Measurements from ENCODE around the gene RPS3. TPM values are rescaled to one million over a fixed set of nuclear protein-coding genes. Genes with fewer than 3 reads are reported as not detected.

The RPS3 gene
- total and polyA plus RNA-seq, 5 donors: 1,021 to 1,263 (median 1,171) TPM

DNA sequence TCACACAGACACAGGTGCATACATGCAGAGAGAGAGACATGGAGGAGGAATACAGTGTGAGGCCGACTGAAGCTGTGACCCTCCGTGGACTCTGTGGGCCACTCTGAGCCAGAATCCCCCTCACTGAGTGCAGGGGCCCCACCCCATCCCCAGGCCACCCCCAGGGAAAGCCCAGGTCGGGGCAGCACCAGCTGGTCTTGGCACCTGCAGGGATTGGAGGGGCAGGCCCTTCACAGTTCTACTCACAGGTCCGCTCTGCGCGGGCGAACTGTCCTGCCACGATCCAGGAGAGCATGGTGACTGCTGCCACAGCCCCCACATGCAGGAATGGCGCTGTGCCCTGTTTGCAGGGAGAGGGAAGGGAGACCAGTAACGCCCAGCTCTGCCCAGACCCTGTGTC, 50.0 kb downstream of the RPS3 start:
- no peak for ATAC-seq

DNA sequence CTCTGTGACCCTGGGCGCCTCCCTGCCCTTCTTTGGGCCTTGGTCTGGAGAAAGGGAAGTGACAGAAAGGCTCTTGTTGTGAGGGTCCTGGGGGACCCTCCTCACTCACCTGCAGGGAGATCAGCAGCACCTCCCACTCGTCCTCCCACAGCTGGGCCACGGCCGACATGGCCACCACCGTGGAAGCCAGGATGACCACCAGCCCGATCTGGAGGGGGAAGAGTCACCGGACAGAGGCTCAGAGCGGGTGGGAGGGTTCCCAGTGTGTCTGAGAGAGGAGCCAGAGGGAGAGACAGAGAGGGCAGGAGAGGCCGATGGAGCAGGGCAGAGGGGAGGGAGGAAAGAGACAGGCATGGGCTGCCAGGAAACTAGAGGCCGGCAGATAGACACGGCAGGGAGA, 50.5 kb downstream of the RPS3 start:
- DNase-seq (no peak), ATAC-seq (no peak)
- Histone ChIP-seq H3K27ac (ENCODE audit: low read length) (no peak overlapping the region), H3K4me1 (ENCODE audit: control insufficient read depth, insufficient read depth, low read length) (no peaks in the 10 kb centered on the region), H3K27me3 (ENCODE audit: control insufficient read depth, insufficient read depth) (no peaks in the 10 kb centered on the region), H3K4me3 (ENCODE audit: low read length) (no peak overlapping the region), H3K9me3 (ENCODE audit: control insufficient read depth, low read length) (no peaks in the 10 kb centered on the region)
- 90% methylated on average over 11 of the region's 11 CpGs for WGBS
- intact Hi-C loops (cut with DNase I): loop anchor here in 3 of 4 donors (2.0 to 10.0 kb wide), 3 partner anchors 65 to 83 kb away; no protein-coding TSS in a partner anchor

More for the DNA sequence above, 50.0 kb downstream of the RPS3 start:
- intact Hi-C loops (cut with DNase I): loop anchor here in 3 of 4 donors (2.0 to 5.0 kb wide), 2 partner anchors 80 to 83 kb away; no protein-coding TSS in a partner anchor
- 93% methylated on average over 10 of the region's 10 CpGs for WGBS
- no peak overlapping the region for H3K27ac ChIP-seq (ENCODE audit: low read length)
- H3K27me3 ChIP-seq (ENCODE audit: control insufficient read depth, insufficient read depth): no peaks in the 10 kb centered on the region
- H3K9me3 ChIP-seq (ENCODE audit: control insufficient read depth, low read length): no peaks in the 10 kb centered on the region
- H3K4me3 ChIP-seq (ENCODE audit: low read length): no peak overlapping the region
- no peaks in the 10 kb centered on the region for H3K4me1 ChIP-seq (ENCODE audit: control insufficient read depth, insufficient read depth, low read length)
- no peak for DNase-seq

DNA sequence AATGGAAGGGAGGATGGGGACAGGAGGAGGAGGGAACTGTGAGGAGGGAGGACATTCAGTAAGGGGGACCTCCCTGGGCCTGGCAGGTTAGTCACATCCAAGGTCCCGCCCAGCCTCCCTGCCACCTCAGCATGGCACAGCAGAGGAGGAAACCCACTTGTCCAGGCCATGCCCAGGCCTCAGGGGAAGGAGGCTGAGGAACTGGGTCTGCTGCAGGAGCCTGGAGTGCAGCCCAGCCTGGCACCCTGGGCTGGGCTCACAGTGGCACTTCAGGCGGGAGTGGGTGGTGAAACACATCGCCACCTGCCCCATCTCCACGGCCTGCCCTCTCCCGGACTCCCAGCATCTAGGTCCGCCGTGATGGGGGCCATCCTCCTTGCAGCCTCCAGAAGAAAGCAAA, 50.9 kb downstream of the RPS3 start:
- intact Hi-C loops (cut with DNase I): loop anchor here in 1 of 4 donors (10.0 kb wide), 1 partner anchor 65 kb away; no protein-coding TSS in a partner anchor
- ATAC-seq (no peak), DNase-seq (peak in 1 of 3 donors; percentile 21)
- H3K27me3 ChIP-seq (ENCODE audit: control insufficient read depth, insufficient read depth): no peaks in the 10 kb centered on the region
- 85% methylated on average over 7 of the region's 7 CpGs for WGBS
- no peaks in the 10 kb centered on the region for H3K9me3 ChIP-seq (ENCODE audit: control insufficient read depth, low read length)
- H3K27ac ChIP-seq (ENCODE audit: low read length): no peak overlapping the region
- no peak overlapping the region for H3K4me3 ChIP-seq (ENCODE audit: low read length)
- no peaks in the 10 kb centered on the region for H3K4me1 ChIP-seq (ENCODE audit: control insufficient read depth, insufficient read depth, low read length)

DNA sequence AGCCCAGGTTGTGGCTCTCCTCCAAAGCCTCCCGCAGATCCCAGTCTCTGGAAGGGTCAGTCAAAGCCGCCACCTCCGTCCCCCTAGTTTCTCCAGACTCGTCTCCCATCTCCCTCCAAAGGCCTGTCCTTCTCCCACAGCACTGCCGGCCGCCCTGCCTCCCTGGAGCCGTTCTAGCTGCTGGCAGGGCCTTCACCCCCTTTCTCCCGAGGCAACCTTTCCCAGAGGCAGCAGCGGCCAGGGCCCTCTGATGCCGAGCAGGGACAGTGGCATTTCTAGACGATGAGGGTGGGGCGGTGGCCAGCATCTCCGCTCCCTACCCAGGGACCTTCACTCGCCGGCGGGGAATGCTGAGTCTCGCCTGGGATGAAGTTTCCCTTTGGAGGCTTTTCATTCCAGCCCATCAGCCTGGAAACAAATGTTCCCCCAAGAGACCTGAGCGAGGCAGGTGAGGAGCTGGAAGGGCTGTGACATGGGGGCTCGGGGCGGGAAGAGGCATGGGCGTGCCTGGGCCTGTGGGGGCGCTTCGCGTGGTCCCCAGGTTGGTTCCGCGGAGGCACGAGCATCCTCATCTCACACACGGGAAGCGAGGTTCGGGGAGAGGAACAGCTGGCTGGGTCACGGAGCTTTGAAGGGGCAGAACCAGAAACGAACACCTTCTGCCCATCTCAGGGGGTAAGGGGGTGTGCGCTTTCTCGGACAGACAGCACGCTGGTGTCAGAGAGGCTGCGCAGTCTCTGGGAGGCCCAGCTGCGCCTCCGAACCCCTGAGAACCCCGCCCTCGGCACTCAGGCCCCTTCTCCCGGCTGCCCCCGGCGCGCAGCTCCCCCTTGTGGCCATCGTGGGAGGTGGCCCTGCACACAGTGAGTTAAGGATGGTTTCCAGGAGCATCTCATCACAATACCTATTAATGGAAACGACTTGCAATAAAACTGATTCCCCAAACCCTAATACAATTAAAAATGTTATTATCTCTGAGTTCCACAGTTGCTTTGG, 51.8 kb downstream of the RPS3 start:
- no peaks in the 10 kb centered on the region for H3K9me3 ChIP-seq (ENCODE audit: control insufficient read depth, low read length)
- no peak for ATAC-seq
- H3K27me3 ChIP-seq (ENCODE audit: control insufficient read depth, insufficient read depth): no peaks in the 10 kb centered on the region
- no peak overlapping the region for H3K4me3 ChIP-seq (ENCODE audit: low read length)
- 68% methylated on average over 46 of the region's 46 CpGs for WGBS
- no peak overlapping the region for H3K27ac ChIP-seq (ENCODE audit: low read length)
- intact Hi-C loops (cut with DNase I): loop anchor here in 1 of 4 donors (10.0 kb wide), 1 partner anchor 64 kb away; no protein-coding TSS in a partner anchor
- peak in 2 of 3 donors; percentile 56 for DNase-seq
- H3K4me1 ChIP-seq (ENCODE audit: control insufficient read depth, insufficient read depth, low read length): no peaks in the 10 kb centered on the region

DNA sequence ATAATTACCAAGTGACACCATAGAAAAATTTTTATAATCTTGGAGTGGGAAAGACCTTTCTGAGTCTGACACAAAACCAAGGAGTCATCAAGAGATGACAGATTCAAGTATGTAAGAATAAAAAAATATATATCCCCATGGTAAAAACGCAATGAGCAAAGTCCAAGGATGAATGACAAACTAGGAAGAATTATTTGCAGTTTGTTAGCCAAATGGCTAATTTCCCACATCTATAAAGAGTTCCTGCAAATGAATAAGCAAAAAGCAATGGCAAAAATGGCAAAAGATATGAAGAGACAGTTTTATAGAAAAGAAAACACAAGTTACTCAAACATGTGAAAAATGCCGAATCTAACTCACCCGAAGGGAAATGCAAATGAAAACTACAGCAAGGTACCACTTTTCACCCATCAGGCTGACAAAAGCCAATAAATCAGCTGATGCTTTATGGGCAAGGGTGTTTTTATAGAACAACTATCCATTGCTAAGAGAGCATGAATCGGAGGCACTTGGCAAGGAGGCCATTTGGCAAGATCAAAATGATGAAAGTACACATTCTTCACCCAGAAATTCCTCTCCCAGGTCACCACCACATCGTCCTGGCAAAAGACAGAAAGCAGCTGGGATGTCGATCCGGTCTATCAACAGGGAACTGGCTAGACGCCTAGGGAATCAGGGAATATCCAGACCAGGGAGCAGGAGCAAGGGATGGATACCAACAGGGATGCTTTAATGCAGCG, 54.8 kb downstream of the RPS3 start:
- H3K27ac ChIP-seq (ENCODE audit: low read length): no peak overlapping the region
- DNase-seq (peak in 1 of 3 donors; percentile 7), ATAC-seq (no peak)
- no peaks in the 10 kb centered on the region for H3K27me3 ChIP-seq (ENCODE audit: control insufficient read depth, insufficient read depth)
- no peaks in the 10 kb centered on the region for H3K4me1 ChIP-seq (ENCODE audit: control insufficient read depth, insufficient read depth, low read length)
- intact Hi-C loops (cut with DNase I): loop anchor here in 1 of 4 donors (10.0 kb wide), 1 partner anchor 61 kb away; no protein-coding TSS in a partner anchor
- H3K4me3 ChIP-seq (ENCODE audit: low read length): no peak overlapping the region
- no peaks in the 10 kb centered on the region for H3K9me3 ChIP-seq (ENCODE audit: control insufficient read depth, low read length)
- WGBS: 63% methylated on average over 9 of the region's 9 CpGs

DNA sequence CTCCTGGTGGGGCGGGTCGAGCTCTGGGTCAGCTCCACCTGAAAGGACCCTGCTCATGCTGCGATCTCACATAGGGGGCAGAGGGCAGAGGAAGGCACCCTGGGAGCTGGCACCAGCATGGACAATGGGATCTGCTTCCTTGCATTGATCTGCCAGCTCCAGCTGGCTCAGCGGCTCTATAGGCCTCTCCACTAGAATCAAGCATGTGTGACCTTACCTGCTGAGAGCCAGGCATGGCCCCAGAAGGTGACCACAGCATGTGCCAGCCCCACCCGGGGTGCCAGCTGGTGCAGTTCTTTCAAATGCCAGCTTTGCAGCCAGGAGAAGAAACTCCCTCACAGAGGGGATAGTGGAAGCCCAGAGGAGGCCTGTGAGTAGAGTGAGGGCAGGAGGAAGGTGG, 55.7 kb downstream of the RPS3 start:
- 87% methylated on average over 5 of the region's 5 CpGs for WGBS
- H3K4me3 ChIP-seq (ENCODE audit: low read length): no peak overlapping the region
- H3K9me3 ChIP-seq (ENCODE audit: control insufficient read depth, low read length): no peaks in the 10 kb centered on the region
- intact Hi-C loops (cut with DNase I): loop anchor here in 1 of 4 donors (10.0 kb wide), 1 partner anchor 60 kb away; no protein-coding TSS in a partner anchor
- ATAC-seq (no peak), DNase-seq (peak in 2 of 3 donors; percentile 20 to 21)
- H3K27me3 ChIP-seq (ENCODE audit: control insufficient read depth, insufficient read depth): no peaks in the 10 kb centered on the region
- H3K27ac ChIP-seq (ENCODE audit: low read length): no peak overlapping the region
- H3K4me1 ChIP-seq (ENCODE audit: control insufficient read depth, insufficient read depth, low read length): no peaks in the 10 kb centered on the region

Other genes with a start within 250 kb of the RPS3 start
- 10 to 100 TPM; 23.0 to 40.7 (median 27.6) TPM for gene SLCO2B1, start 248.4 kb upstream of the RPS3 start, total RNA-seq
- 5.1 TPM for gene SLCO2B1, start 248.4 kb upstream of the RPS3 start, polyA plus RNA-seq
- under 1 TPM in 3 of 4 donors, not detected in 1; 0.09 to 0.25 (median 0.09) TPM for gene TPBGL, start 158.7 kb upstream of the RPS3 start, total RNA-seq
- 0.05 TPM for gene TPBGL, start 158.7 kb upstream of the RPS3 start, polyA plus RNA-seq
- 10 to 100 TPM; 24.8 to 32.5 (median 27.4) TPM for gene ARRB1, start 47.9 kb upstream of the RPS3 start, total RNA-seq
- gene ARRB1, start 47.9 kb upstream of the RPS3 start, polyA plus RNA-seq: 12.1 TPM
- gene KLHL35, start 33.7 kb downstream of the RPS3 start, total RNA-seq: 1 to 10 TPM in 1 of 4 donors, under 1 TPM in 3; 0.46 to 1.5 (median 0.67) TPM
- 0.66 TPM for gene KLHL35, start 33.7 kb downstream of the RPS3 start, polyA plus RNA-seq
- gene GDPD5, start 126.4 kb downstream of the RPS3 start, total RNA-seq: 1 to 10 TPM; 5.3 to 8.2 (median 6.8) TPM
- gene GDPD5, start 126.4 kb downstream of the RPS3 start, polyA plus RNA-seq: 8.5 TPM
- 100 to 1,000 TPM in 1 of 4 donors, 10 to 100 TPM in 3; 50.5 to 109 (median 72.7) TPM for gene SERPINH1, start 162.7 kb downstream of the RPS3 start, total RNA-seq
- gene SERPINH1, start 162.7 kb downstream of the RPS3 start, polyA plus RNA-seq: 53.2 TPM

All from right cardiac atrium (tissue), 5 donors.